Adrenal gland (tissue), 12 donors: Measurements from ENCODE around the gene NHSL2. TPM values are rescaled to one million over a fixed set of nuclear protein-coding genes. Genes with fewer than 3 reads are reported as not detected.

Experiments used
- DNase-seq, 7 donors: peaks; one replicate each; pipeline ENCODE4 v3.0.0-alpha.2; 2019 to 2020
- H3K27ac ChIP-seq, 5 donors: fragments of 200-600 bp; sonication (generic) in 4 of 5; 1 replicate in 3 of 5; 2 replicates in 2 of 5; pipeline versions ENCODE4 v1.5.1 to v1.8.0; 2016 to 2020; ENCODE audit warnings: mild to moderate bottlenecking in 1 of 5
- H3K27me3 ChIP-seq: fragments of 200-600 bp; 2 replicates; pipeline ENCODE4 v1.8.0; 2021
- H3K36me3 ChIP-seq, 2 donors: fragments of 200-600 bp; replicated peaks in 1 of 2; 1 replicate in 1 of 2; 2 replicates in 1 of 2; pipeline versions ENCODE4 v1.5.1 to v1.8.0; 2018 to 2022
- H3K4me1 ChIP-seq, 2 donors: fragments of 200-600 bp; replicated peaks in 1 of 2; 1 replicate in 1 of 2; 2 replicates in 1 of 2; pipeline versions ENCODE4 v1.5.1 to v1.8.0; 2018 to 2021
- H3K4me3 ChIP-seq, 4 donors: fragments of 200-600 bp; sonication (generic) in 3 of 4; one replicate each; pipeline ENCODE4 v1.5.1; 2016 to 2018
- H3K9me3 ChIP-seq, 3 donors: fragments of 200-600 bp; sonication (generic) in 1 of 3; replicated peaks in 1 of 3; 1 replicate in 2 of 3; 2 replicates in 1 of 3; pipeline versions ENCODE4 v1.5.1 to v1.8.0; 2016 to 2021
- POLR2A ChIP-seq, 2 donors: fragments of 450-650 bp; IDR thresholded peaks; one replicate each; pipeline ENCODE4 v1.6.1; 2017; ENCODE audit warnings: antibody characterized with exemption in 2 of 2, mild to moderate bottlenecking in 2 of 2, moderate library complexity in 1 of 2
- WGBS, 4 donors: extraction: QIAGEN DNeasy Blood & Tissue Kit in 2 of 4; methylation state at CpG; one replicate each; pipeline versions ENCODE4 v1.1.5 to v1.1.7; 2013 to 2017; 5-methylcytosine and 5-hydroxymethylcytosine counted together
- intact Hi-C, 2 donors: fragments of 100-400 bp; cut with DNase I; formaldehyde crosslinking; loops; one replicate each; pipeline versions ENCODE4 v1.14.1 to v1.15.0; 2022 to 2023
- polyA plus RNA-seq, 3 donors: library from polyadenylated mRNA; stranded (reverse); fragments of 200-250 nt in 2 of 3; fragments of 350-450 nt in 1 of 3; fragmentation: Illumina TruSeq in 1 of 3; extraction: RNeasy Lipid Tissue Mini Kit (QIAGEN cat#74804) in 1 of 3; gene quantifications; one replicate each; pipeline ENCODE4 v1.2.3, GENCODE V29; 2013 to 2014
- total RNA-seq, 9 donors: library from RNA; depleted of rRNA in 4 of 9; stranded (reverse); fragments of >200 nt in 4 of 9; fragments of 120-200 nt in 1 of 9; fragmentation: NEBNext Ultra II Directional in 1 of 9; extraction: Animal tissue kit (Norgen Biotek cat#: 25700) in 1 of 9; gene quantifications; one replicate each; pipeline versions ENCODE4 v1.1.0 to v1.2.4, GENCODE V29; 2013 to 2023
- TF ChIP-seq, protein P1 (sequence below), 6 experiments: fragments of 450-650 bp in 4 of 6; fragments of 200-600 bp in 2 of 6; sonication (generic) in 1 of 6; IDR thresholded peaks; 1 replicate in 5 of 6; 2 replicates in 1 of 6; pipeline versions ENCODE4 v1.5.1 to v1.8.0; 2016 to 2021; ENCODE audit warnings: antibody characterized with exemption in 6 of 6, mild to moderate bottlenecking in 2 of 6, moderate library complexity in 1 of 6
- donor health status: healthy with polysubstance abuse.
- donor health status: Bipolar disorder and iron deficiency.
- donor health status: DM: yes; HTN: yes; CAD: no.
- donor health status: DM: no; HTN: no; CAD: no.
- donor health status: DM: no; HTN: no; CAD: no.
- donor health status: DM: yes; HTN: yes; CAD: no.

Gene NHSL2
- total and polyA plus RNA-seq, 12 donors: 1.3 to 18.2 (median 4.8) TPM

DNA sequence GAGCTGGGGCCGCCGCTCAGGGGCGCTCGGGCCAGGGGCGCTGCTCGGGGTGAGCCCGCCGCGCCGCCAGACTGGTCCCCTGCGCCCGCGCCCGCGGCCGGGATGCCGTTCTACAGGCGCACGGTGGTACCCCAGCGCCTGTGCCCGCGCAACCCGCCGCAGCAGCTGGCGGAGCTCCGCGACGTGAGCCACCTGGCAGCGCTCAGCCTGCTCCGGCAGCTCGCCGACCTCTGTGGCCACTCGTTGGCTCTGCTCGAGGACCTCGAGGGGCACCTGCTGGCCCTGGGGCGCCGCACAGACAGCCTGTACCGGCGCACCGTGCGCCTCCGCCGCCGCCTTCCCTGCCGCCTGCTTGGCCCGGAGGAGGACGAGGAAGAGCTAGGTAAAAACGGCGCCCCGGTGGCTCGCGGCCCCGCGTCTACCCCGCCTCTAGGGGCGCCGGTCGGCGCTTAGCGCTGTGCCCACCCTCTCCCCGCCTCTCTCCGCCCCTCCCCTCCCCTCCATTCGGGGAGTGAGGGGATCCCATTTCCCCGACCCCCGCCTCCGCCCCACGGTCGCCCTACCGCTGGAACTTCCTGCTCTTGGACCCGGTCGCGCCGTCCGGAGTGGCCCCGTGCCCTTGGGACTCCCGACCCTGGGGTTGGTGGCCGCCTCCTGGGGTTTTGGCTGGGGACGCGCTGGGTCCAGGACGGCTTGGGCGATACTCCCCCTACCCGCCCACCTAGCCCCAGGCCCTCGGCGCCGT, 513 bp downstream of the NHSL2 start:
- Histone ChIP-seq H3K36me3 (no peaks in the 10 kb centered on the region), H3K9me3 (no peaks in the 10 kb centered on the region), H3K27ac (peak overlapping the region in 1 of 5 donors; percentile 10), H3K27me3 (peaks cover 54% of the 10 kb centered on the region), H3K4me1 (no peaks in the 10 kb centered on the region), H3K4me3 (peak overlapping the region in 1 of 4 donors; percentile 42)
- TF ChIP-seq POLR2A (IDR thresholded peaks at IDR 0.05): no peak
- TF ChIP-seq, protein P1, sequence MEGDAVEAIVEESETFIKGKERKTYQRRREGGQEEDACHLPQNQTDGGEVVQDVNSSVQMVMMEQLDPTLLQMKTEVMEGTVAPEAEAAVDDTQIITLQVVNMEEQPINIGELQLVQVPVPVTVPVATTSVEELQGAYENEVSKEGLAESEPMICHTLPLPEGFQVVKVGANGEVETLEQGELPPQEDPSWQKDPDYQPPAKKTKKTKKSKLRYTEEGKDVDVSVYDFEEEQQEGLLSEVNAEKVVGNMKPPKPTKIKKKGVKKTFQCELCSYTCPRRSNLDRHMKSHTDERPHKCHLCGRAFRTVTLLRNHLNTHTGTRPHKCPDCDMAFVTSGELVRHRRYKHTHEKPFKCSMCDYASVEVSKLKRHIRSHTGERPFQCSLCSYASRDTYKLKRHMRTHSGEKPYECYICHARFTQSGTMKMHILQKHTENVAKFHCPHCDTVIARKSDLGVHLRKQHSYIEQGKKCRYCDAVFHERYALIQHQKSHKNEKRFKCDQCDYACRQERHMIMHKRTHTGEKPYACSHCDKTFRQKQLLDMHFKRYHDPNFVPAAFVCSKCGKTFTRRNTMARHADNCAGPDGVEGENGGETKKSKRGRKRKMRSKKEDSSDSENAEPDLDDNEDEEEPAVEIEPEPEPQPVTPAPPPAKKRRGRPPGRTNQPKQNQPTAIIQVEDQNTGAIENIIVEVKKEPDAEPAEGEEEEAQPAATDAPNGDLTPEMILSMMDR (IDR thresholded peaks at IDR 0.05): no peak
- no peak for DNase-seq
- WGBS, 4 donors: 0 to 29% (median 18%) methylated on average over 20 to 83 of the region's 85 CpGs; no CpG with 5 or more reads in 1 of the 4 donors
- intact Hi-C loops: no loop called here

DNA sequence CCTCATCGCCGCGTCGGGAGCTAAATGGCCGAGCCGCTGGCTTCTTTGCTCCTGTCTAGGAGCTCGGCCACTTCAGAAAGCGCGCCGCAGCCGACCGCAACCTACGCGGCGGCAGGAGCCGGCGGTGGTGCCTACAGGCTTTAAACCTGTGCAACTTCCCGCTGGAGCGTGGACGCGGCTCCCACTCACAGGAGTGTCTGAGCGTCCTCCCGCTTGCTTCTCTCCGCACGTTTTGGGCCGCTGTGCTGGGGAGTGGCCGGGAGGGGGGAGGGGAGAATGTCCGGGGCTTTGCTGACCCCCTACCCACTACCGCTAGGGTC, 1.0 kb downstream of the NHSL2 start:
- Histone ChIP-seq H3K4me1 (no peaks in the 10 kb centered on the region), H3K27ac (no peak overlapping the region), H3K9me3 (no peaks in the 10 kb centered on the region), H3K27me3 (peaks cover 49% of the 10 kb centered on the region), H3K4me3 (peak overlapping the region in 1 of 4 donors; percentile 42), H3K36me3 (no peaks in the 10 kb centered on the region)
- DNase-seq: no peak
- WGBS, 4 donors: 0 to 32% (median 15%) methylated on average over 4 to 29 of the region's 29 CpGs
- intact Hi-C loops: no loop called here
- TF ChIP-seq POLR2A (IDR thresholded peaks at IDR 0.05): no peak
- TF ChIP-seq, protein P1 (IDR thresholded peaks at IDR 0.05): no peak

DNA sequence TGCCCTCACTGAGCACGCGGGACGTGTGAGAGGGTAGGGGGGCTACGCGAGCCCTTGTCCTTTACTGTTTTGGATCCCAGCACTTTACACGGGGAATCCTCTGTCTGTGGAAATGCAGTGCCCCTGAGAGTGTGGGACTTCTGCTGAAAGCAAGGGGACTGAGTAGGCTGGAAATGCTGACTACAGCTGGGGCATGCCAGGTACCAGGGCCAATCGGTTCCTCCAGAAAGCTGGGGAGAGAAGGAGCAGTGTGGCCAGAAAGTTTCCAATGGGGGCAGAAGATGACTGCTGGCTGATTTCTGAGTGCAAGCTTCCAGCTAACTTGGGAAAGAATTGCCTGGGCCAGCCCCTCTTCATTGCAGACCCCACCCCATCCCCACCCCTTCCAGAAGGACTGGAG, 1.5 kb downstream of the NHSL2 start:
- H3K4me1 ChIP-seq: no peaks in the 10 kb centered on the region
- peaks cover 45% of the 10 kb centered on the region for H3K27me3 ChIP-seq
- TF ChIP-seq, protein P1 (IDR thresholded peaks at IDR 0.05): no peak
- no peak for TF ChIP-seq POLR2A (IDR thresholded peaks at IDR 0.05)
- no peaks in the 10 kb centered on the region for H3K36me3 ChIP-seq
- DNase-seq: no peak
- no peaks in the 10 kb centered on the region for H3K9me3 ChIP-seq
- 51 to 71% (median 57%) methylated on average over 7 of the region's 7 CpGs; no CpG with 5 or more reads in 1 of the 4 donors for WGBS, 4 donors
- H3K27ac ChIP-seq: no peak overlapping the region
- peak overlapping the region in 1 of 4 donors; percentile 42 for H3K4me3 ChIP-seq
- intact Hi-C loops: no loop called here

DNA sequence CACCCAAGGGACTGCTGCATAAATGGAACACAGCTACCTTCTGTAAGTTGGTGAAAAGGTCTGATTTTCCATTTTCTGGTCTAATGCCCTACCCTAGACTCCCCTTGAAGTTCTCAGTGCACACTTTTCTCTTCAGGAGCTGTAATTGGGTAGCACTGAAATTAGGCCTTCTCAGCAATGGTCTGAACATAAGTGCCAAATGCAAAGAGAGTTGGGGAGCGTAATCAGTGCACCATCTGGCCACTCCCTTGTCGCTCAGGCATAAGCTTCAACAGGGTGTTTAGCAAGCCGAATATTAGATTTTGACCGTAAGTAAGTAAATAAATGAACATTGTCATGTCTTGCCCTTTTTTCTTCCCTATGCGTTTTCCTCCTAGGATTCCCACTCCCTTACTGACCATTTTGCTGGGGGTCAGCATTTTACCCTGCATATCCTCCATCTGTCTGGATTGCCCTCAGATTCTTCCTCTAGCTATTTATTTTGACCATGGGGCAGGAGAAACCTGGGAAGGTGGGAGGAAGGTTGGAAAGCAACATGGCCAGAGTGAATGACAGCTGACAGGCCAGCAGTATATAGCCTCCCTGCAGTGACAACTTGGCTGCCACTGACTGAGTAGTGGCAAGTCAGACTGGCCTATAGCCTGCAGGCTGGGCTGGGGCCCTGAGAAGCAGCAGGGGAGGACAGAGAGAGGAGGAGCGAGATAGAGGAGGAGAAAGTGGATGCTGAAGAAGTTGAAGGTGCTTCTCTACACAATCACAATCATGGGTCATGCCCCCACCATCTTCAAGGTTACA, 2.7 kb downstream of the NHSL2 start:
- intact Hi-C loops: no loop called here
- 79 to 90% (median 88%) methylated on average over 6 of the region's 6 CpGs for WGBS, 4 donors
- Histone ChIP-seq H3K9me3 (no peaks in the 10 kb centered on the region), H3K4me3 (no peak overlapping the region), H3K27me3 (peaks cover 39% of the 10 kb centered on the region), H3K36me3 (no peaks in the 10 kb centered on the region), H3K27ac (no peak overlapping the region), H3K4me1 (no peaks in the 10 kb centered on the region)
- no peak for TF ChIP-seq POLR2A (IDR thresholded peaks at IDR 0.05)
- TF ChIP-seq, protein P1 (IDR thresholded peaks at IDR 0.05): no peak
- DNase-seq: no peak
